ENCODE measurements around the gene CYP4A11. TPM values are rescaled to one million over a fixed set of nuclear protein-coding genes. Genes with fewer than 3 reads are reported as not detected.
"Not testable (repeated sequence)": the region's sequence is repeated elsewhere in the genome, so short reads cannot be mapped to it uniquely, and the experiment has no call there.

CYP4A11 gene
- polyA plus RNA-seq, 3 donors = not detected

DNA sequence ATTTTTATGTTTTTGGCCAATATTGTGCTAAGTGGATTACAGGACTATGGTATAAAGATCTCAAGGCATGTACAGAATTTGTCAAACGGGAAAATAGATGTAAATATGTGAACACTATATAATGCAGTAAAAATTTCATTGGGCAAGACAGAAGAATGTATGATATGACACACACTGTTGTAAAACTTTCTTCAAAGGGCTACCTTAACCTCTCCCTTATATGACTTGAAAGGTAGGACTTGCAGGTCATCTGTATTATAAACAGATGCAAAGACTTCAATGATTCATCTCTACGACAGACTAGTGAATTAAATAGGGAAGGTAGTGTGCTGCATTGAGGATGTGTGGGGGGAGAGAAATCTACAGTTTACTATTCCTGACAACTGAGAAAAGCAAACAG, 9.3 kb downstream of the CYP4A11 start:
- H3K9me3 ChIP-seq (replicated peaks in 1 of 2; ENCODE audit: control insufficient read depth in 1 of 2, insufficient read depth in 1 of 2, low read length in 2 of 2); H2AFZ ChIP-seq (ENCODE audit: insufficient read depth, low read depth, low read length, poor library complexity, severe bottlenecking); H3K9me3 Mint-ChIP-seq; intact Hi-C loops (cut with micrococcal nuclease); H3K4me1 Mint-ChIP-seq; H3K4me1 ChIP-seq (ENCODE audit: control insufficient read depth in 1 of 2, insufficient read depth in 2 of 2, low read length in 2 of 2); H3K79me2 ChIP-seq (ENCODE audit: insufficient read depth, low read length); H3K36me3 ChIP-seq (replicated peaks in 1 of 2; ENCODE audit: control insufficient read depth in 1 of 2, insufficient read depth in 2 of 2, low read length in 2 of 2); H3K27me3 Mint-ChIP-seq (ENCODE audit: low read depth in 3 of 3); H3K27ac Mint-ChIP-seq; H3K27me3 ChIP-seq (ENCODE audit: control insufficient read depth in 2 of 2, insufficient read depth in 2 of 2, low read length in 2 of 2); H3K4me3 ChIP-seq (replicated peaks in 1 of 3; ENCODE audit: low read depth in 2 of 3, low read length in 3 of 3); H4K20me1 ChIP-seq (ENCODE audit: insufficient read depth, low read length); H3K4me2 ChIP-seq (replicated peaks; ENCODE audit: extremely low read depth, low read length, poor library complexity, severe bottlenecking); DNase-seq; H3K27ac ChIP-seq (ENCODE audit: low read depth in 1 of 2, low read length in 2 of 2); H3K9ac ChIP-seq (ENCODE audit: insufficient read depth, low read length, poor library complexity, severe bottlenecking); H3K36me3 Mint-ChIP-seq; H3K4me3 Mint-ChIP-seq: not testable (repeated sequence)
- WGBS (ENCODE audit: insufficient coverage) = no CpG with 5 or more reads among the region's 2 CpGs

DNA sequence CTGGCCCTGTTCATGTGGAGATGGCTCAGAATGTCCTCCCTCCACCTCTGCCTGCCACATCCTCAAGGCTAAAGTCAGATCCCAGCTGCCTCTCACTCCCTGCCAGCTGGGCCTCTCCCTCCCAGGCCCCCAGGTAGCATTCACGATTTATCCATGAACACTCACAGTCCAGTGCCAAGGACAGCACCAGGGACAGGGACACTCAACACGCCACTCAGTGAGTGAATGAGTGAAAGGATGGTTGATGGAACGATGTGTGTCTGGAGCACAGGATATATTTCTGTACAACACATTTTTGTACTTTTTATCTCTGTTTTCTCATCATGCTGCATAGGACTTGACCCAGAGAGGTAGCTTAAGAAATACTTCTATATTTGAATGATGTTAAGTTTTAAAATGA, 10.1 kb downstream of the CYP4A11 start:
- Mint-ChIP-seq H3K4me1 (no peaks in the 10 kb centered on the region), H3K36me3 (no peaks in the 10 kb centered on the region), H3K27ac (peak overlapping the region in 3 of 7 donors; percentile 21 to 59 (median 34)), H3K27me3 (ENCODE audit: low read depth in 3 of 3) (peaks cover 4 to 8% (median 7%) of the 10 kb centered on the region in 3 donors), H3K9me3 (no peaks in the 10 kb centered on the region), H3K4me3 (no peak overlapping the region)
- intact Hi-C loops (cut with micrococcal nuclease) = no loop called here
- no peak overlapping the region for H2AFZ ChIP-seq (ENCODE audit: insufficient read depth, low read depth, low read length, poor library complexity, severe bottlenecking)
- H3K9ac ChIP-seq (ENCODE audit: insufficient read depth, low read length, poor library complexity, severe bottlenecking) = no peak overlapping the region
- no peaks in the 10 kb centered on the region for H3K79me2 ChIP-seq (ENCODE audit: insufficient read depth, low read length)
- no peaks in the 10 kb centered on the region for H4K20me1 ChIP-seq (ENCODE audit: insufficient read depth, low read length)
- H3K4me2 ChIP-seq (replicated peaks; ENCODE audit: extremely low read depth, low read length, poor library complexity, severe bottlenecking) = no peak overlapping the region
- no peak for DNase-seq
- no peaks in the 10 kb centered on the region for H3K4me1 ChIP-seq (ENCODE audit: control insufficient read depth in 1 of 2, insufficient read depth in 2 of 2, low read length in 2 of 2)
- TF ChIP-seq, protein P1, sequence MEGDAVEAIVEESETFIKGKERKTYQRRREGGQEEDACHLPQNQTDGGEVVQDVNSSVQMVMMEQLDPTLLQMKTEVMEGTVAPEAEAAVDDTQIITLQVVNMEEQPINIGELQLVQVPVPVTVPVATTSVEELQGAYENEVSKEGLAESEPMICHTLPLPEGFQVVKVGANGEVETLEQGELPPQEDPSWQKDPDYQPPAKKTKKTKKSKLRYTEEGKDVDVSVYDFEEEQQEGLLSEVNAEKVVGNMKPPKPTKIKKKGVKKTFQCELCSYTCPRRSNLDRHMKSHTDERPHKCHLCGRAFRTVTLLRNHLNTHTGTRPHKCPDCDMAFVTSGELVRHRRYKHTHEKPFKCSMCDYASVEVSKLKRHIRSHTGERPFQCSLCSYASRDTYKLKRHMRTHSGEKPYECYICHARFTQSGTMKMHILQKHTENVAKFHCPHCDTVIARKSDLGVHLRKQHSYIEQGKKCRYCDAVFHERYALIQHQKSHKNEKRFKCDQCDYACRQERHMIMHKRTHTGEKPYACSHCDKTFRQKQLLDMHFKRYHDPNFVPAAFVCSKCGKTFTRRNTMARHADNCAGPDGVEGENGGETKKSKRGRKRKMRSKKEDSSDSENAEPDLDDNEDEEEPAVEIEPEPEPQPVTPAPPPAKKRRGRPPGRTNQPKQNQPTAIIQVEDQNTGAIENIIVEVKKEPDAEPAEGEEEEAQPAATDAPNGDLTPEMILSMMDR (IDR thresholded peaks at IDR 0.05) = no peak
- no peak overlapping the region for H3K4me3 ChIP-seq (replicated peaks in 1 of 3; ENCODE audit: low read depth in 2 of 3, low read length in 3 of 3)
- no peaks in the 10 kb centered on the region for H3K27me3 ChIP-seq (ENCODE audit: control insufficient read depth in 2 of 2, insufficient read depth in 2 of 2, low read length in 2 of 2)
- no CpG with 5 or more reads among the region's 3 CpGs for WGBS (ENCODE audit: insufficient coverage)
- H3K9me3 ChIP-seq (replicated peaks in 1 of 2; ENCODE audit: control insufficient read depth in 1 of 2, insufficient read depth in 1 of 2, low read length in 2 of 2) = no peaks in the 10 kb centered on the region
- H3K27ac ChIP-seq (ENCODE audit: low read depth in 1 of 2, low read length in 2 of 2) = no peak overlapping the region
- no peaks in the 10 kb centered on the region for H3K36me3 ChIP-seq (replicated peaks in 1 of 2; ENCODE audit: control insufficient read depth in 1 of 2, insufficient read depth in 2 of 2, low read length in 2 of 2)
